ENCODE data around the gene SLC16A7. TPM values are rescaled to one million over a fixed set of nuclear protein-coding genes. Genes with fewer than 3 reads are reported as not detected.

The SLC16A7 gene
- total and polyA plus RNA-seq, 2 donors from 2014 or later = 6.4 to 33.9 TPM

DNA sequence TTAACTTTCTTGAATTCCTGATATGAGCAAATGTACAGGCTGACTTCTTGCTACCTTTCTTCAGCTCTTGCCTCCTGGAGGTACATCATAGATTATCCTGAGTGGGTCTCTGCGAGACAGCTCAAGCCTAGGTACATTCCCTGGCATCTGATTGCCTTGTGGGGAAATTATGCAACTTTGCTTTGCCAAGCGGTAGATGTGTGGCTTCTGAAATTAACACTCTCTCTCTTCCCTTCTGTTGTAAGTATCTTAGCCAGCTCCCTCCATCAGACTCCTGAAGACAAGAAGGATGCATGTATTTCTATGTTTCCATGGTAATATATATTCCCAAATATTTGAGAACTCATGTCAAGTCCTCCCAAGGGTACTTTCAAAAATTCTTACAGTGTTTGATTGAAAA lies 16.2 kb upstream of the SLC16A7 start:
- no peak overlapping the region for H3K9ac ChIP-seq (ENCODE audit: low read length in 3 of 3)
- H3K9me3 ChIP-seq (ENCODE audit: control insufficient read depth in 2 of 3, insufficient read depth in 1 of 3, low read length in 3 of 3) = no peaks in the 10 kb centered on the region
- TF ChIP-seq, protein P1, sequence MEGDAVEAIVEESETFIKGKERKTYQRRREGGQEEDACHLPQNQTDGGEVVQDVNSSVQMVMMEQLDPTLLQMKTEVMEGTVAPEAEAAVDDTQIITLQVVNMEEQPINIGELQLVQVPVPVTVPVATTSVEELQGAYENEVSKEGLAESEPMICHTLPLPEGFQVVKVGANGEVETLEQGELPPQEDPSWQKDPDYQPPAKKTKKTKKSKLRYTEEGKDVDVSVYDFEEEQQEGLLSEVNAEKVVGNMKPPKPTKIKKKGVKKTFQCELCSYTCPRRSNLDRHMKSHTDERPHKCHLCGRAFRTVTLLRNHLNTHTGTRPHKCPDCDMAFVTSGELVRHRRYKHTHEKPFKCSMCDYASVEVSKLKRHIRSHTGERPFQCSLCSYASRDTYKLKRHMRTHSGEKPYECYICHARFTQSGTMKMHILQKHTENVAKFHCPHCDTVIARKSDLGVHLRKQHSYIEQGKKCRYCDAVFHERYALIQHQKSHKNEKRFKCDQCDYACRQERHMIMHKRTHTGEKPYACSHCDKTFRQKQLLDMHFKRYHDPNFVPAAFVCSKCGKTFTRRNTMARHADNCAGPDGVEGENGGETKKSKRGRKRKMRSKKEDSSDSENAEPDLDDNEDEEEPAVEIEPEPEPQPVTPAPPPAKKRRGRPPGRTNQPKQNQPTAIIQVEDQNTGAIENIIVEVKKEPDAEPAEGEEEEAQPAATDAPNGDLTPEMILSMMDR (IDR thresholded peaks at IDR 0.05; ENCODE audit: borderline replicate concordance, extremely low read depth, insufficient read depth) = no peak
- no peaks in the 10 kb centered on the region for H3K27me3 ChIP-seq (ENCODE audit: control insufficient read depth, insufficient read depth, low read length)
- no peak for DNase-seq
- FAIRE-seq = no peak
- H3K36me3 ChIP-seq (ENCODE audit: control insufficient read depth in 2 of 3, insufficient read depth in 3 of 3, low read length in 3 of 3) = no peaks in the 10 kb centered on the region
- H3K4me3 ChIP-seq (ENCODE audit: low read length in 3 of 3) = no peak overlapping the region
- H3K27ac ChIP-seq (ENCODE audit: low read depth in 2 of 2, low read length in 2 of 2) = no peak overlapping the region
- intact Hi-C loops (cut with DNase I) = no loop called here
- no peaks in the 10 kb centered on the region for H3K4me1 ChIP-seq (ENCODE audit: control insufficient read depth in 2 of 3, insufficient read depth in 2 of 3, low read depth in 1 of 3, low read length in 3 of 3)

DNA sequence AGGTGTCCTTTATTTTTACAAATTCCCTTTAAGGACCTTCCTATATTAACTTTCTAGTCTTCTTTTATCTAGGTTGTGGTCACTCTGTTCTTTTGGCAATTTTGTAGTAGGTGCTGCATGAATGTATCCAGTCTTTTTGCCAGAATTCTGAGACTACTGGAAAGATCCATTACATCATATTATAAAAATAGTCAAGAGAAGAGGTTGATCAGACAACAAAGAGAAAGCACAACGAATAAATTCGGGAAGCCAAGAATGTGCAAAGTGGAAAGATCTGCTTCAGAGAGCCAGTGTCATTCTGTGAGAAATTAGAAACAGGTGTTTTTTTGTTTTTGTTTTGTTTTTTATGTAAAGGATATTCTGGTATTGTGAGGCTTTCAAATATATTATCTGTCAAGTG lies 15.8 kb upstream of the SLC16A7 start:
- intact Hi-C loops (cut with DNase I) = no loop called here
- H3K27me3 ChIP-seq (ENCODE audit: control insufficient read depth, insufficient read depth, low read length) = no peaks in the 10 kb centered on the region
- no peak for DNase-seq
- H3K9ac ChIP-seq (ENCODE audit: low read length in 3 of 3) = no peak overlapping the region
- no peak for FAIRE-seq
- no peaks in the 10 kb centered on the region for H3K4me1 ChIP-seq (ENCODE audit: control insufficient read depth in 2 of 3, insufficient read depth in 2 of 3, low read depth in 1 of 3, low read length in 3 of 3)
- H3K9me3 ChIP-seq (ENCODE audit: control insufficient read depth in 2 of 3, insufficient read depth in 1 of 3, low read length in 3 of 3) = no peaks in the 10 kb centered on the region
- H3K27ac ChIP-seq (ENCODE audit: low read depth in 2 of 2, low read length in 2 of 2) = no peak overlapping the region
- H3K36me3 ChIP-seq (ENCODE audit: control insufficient read depth in 2 of 3, insufficient read depth in 3 of 3, low read length in 3 of 3) = no peaks in the 10 kb centered on the region
- H3K4me3 ChIP-seq (ENCODE audit: low read length in 3 of 3) = no peak overlapping the region
- TF ChIP-seq, protein P1 (IDR thresholded peaks at IDR 0.05; ENCODE audit: borderline replicate concordance, extremely low read depth, insufficient read depth) = no peak

DNA sequence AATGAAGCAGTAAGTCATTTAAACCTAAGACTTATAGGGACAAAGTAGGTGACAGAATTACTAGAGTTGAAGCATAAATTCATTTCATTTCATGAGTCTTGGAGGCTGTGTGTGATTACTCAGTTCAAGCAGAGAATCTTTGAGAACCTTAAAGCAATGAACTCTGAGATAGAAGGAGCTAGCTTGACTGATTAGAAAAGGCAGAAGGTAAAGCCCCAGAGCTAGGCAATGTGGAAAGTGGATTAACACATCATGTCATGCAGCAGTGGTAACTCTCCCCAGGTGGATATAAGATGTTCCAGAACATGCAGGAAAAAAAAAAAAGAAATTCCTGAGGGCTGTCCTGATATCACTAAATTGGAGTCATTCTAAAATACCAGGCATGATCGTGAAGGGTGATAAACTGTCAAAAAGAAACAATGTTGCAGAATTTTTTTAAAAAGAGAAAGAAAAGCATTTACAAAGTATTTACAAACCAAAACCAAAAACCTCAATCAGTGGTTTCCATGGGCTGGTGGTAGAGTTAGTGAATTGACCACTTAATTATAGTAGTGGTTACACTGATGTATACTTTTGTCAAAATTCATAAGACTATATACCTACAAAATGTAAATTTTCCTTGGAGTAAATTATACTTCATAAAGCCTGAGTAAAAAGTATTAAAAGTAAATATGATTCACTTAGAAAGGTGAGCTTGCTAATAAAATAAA lies 12.7 kb upstream of the SLC16A7 start:
- DNase-seq = no peak
- Histone ChIP-seq H3K27me3 (ENCODE audit: control insufficient read depth, insufficient read depth, low read length) (no peaks in the 10 kb centered on the region), H3K36me3 (ENCODE audit: control insufficient read depth in 2 of 3, insufficient read depth in 3 of 3, low read length in 3 of 3) (no peaks in the 10 kb centered on the region), H3K9me3 (ENCODE audit: control insufficient read depth in 2 of 3, insufficient read depth in 1 of 3, low read length in 3 of 3) (no peaks in the 10 kb centered on the region), H3K27ac (ENCODE audit: low read depth in 2 of 2, low read length in 2 of 2) (no peak overlapping the region), H3K9ac (ENCODE audit: low read length in 3 of 3) (no peak overlapping the region), H3K4me1 (ENCODE audit: control insufficient read depth in 2 of 3, insufficient read depth in 2 of 3, low read depth in 1 of 3, low read length in 3 of 3) (no peaks in the 10 kb centered on the region), H3K4me3 (ENCODE audit: low read length in 3 of 3) (no peak overlapping the region)
- TF ChIP-seq, protein P1 (IDR thresholded peaks at IDR 0.05; ENCODE audit: borderline replicate concordance, extremely low read depth, insufficient read depth) = no peak
- intact Hi-C loops (cut with DNase I) = no loop called here
- FAIRE-seq = no peak

DNA sequence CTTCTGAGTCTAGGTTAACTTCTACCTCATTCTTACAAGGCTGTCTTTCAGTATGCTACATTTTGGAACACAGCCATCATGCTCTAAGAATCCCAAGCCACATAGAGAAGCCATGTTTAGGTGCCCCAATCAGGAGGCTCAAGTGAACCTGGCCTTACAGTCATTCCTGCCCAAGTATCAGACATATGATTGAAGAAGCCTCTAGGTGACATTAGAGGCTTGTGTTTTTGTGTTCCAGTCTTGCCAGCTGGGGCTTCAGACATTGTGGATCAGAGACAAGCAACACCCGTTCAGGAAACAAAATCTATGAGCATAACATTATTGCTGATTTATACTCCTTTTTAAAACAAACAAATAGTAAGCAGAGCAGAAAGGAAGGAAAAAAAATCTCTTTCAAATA lies 8.1 kb upstream of the SLC16A7 start:
- H3K27ac ChIP-seq (ENCODE audit: low read depth in 2 of 2, low read length in 2 of 2) = no peak overlapping the region
- H3K9me3 ChIP-seq (ENCODE audit: control insufficient read depth in 2 of 3, insufficient read depth in 1 of 3, low read length in 3 of 3) = no peaks in the 10 kb centered on the region
- H3K9ac ChIP-seq (ENCODE audit: low read length in 3 of 3) = no peak overlapping the region
- H3K4me1 ChIP-seq (ENCODE audit: control insufficient read depth in 2 of 3, insufficient read depth in 2 of 3, low read depth in 1 of 3, low read length in 3 of 3) = no peaks in the 10 kb centered on the region
- intact Hi-C loops (cut with DNase I) = no loop called here
- H3K27me3 ChIP-seq (ENCODE audit: control insufficient read depth, insufficient read depth, low read length) = no peaks in the 10 kb centered on the region
- DNase-seq (no peak), FAIRE-seq (no peak)
- H3K4me3 ChIP-seq (ENCODE audit: low read length in 3 of 3) = no peak overlapping the region
- TF ChIP-seq, protein P1 (IDR thresholded peaks at IDR 0.05; ENCODE audit: borderline replicate concordance, extremely low read depth, insufficient read depth) = no peak
- no peaks in the 10 kb centered on the region for H3K36me3 ChIP-seq (ENCODE audit: control insufficient read depth in 2 of 3, insufficient read depth in 3 of 3, low read length in 3 of 3)
